Bronchial epithelial cell (primary cell): ENCODE measurements around the gene PPP2R5C. TPM values are rescaled to one million over a fixed set of nuclear protein-coding genes. Genes with fewer than 3 reads are reported as not detected.

Experiments
- DNase-seq: peaks from one replicate; pipeline ENCODE4 v3.0.0-alpha.2; 2010; ENCODE audit warnings: low read depth
- FAIRE-seq: peaks from 2 replicates; lab custom pipeline; 2011; peaks lifted over from hg19 to GRCh38; lab: Jason Lieb, UNC
- H3K27me3 ChIP-seq: 2 replicates; pipeline ENCODE4 v1.5.1; 2011; ENCODE audit warnings: low read length; ENCODE audit not compliant: control insufficient read depth, insufficient read depth
- H3K36me3 ChIP-seq: 2 replicates; pipeline ENCODE4 v1.5.1; 2011; ENCODE audit warnings: low read length; ENCODE audit not compliant: control insufficient read depth, insufficient read depth
- H3K4me3 ChIP-seq: 2 replicates; pipeline ENCODE4 v1.5.1; 2011; ENCODE audit warnings: mild to moderate bottlenecking, low read depth, low read length, control low read depth
- CTCF ChIP-seq: IDR thresholded peaks from 2 replicates; pipeline ENCODE4 v1.5.1; 2011; ENCODE audit warnings: mild to moderate bottlenecking, moderate library complexity, low read length, control low read depth, inconsistent platforms; ENCODE audit not compliant: insufficient read depth, severe bottlenecking
- total RNA-seq: library from RNA; depleted of rRNA; stranded (reverse); fragments of >200 nt; gene quantifications from 2 replicates; pipeline ENCODE4 v1.2.1, GENCODE V29; 2014

Gene PPP2R5C
- total RNA-seq, 1 donor from 2014 or later = 71.3 TPM

DNA sequence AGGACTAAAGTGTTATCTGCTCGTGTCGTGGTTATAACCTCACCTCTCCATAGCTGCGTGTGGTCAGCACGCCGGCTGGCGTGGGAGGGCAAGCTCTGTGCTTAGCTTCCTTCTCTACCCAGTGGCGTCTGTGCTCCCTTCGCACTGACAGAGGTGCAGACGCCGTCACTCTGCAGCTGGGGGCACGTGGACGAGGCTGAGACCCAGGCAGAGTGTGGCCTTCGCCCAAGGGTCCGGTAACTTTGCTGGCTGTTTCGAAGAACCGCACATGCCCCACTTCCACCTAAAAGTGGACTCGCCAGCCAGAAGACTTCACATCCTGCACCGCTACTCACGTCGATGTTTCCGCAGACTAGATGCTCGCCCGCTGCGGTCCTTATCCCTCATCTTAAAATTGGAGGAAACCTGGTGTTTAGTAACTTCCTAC is 166.9 kb downstream of the PPP2R5C start:
- no peak for FAIRE-seq
- H3K36me3 ChIP-seq = peaks cover 5% of the 10 kb centered on the region
- no peaks in the 10 kb centered on the region for H3K27me3 ChIP-seq
- no peak for TF ChIP-seq CTCF
- H3K4me3 ChIP-seq = no peak overlapping the region
- no peak for DNase-seq

DNA sequence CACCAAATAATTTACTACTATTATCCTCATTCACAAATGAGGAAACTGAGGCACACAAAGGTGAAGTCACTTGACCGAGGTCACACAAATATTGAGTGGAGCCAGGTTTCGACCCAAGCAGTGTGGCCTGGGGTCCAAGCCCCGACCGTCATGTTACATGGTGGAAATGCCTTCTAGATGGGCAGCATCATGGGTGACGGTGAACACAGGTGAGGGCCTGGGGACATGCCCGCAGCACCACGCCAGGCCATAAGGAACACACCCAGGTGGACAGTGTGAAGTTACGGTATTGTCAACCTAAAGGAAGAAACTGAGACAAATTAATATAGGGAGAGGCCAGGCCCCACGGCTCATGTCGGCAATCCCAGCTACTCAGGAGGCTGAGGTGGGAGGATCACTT is 167.6 kb downstream of the PPP2R5C start:
- Histone ChIP-seq H3K36me3 (peaks cover 5% of the 10 kb centered on the region), H3K4me3 (no peak overlapping the region), H3K27me3 (peaks cover 2% of the 10 kb centered on the region)
- no peak for DNase-seq
- TF ChIP-seq CTCF = no peak
- FAIRE-seq = no peak

GRCh38 chr14:101929946-101930345 is 168.4 kb downstream of the PPP2R5C start:
- Histone ChIP-seq H3K36me3 (peaks cover 5% of the 10 kb centered on the region), H3K4me3 (no peak overlapping the region), H3K27me3 (peaks cover 2% of the 10 kb centered on the region)
- TF ChIP-seq CTCF = no peak
- no peak for DNase-seq
- FAIRE-seq = peak; percentile 23

GRCh38 chr14:101932673-101933072 is 171.2 kb downstream of the PPP2R5C start:
- Histone ChIP-seq H3K4me3 (no peak overlapping the region), H3K36me3 (peaks cover 3% of the 10 kb centered on the region), H3K27me3 (peaks cover 2% of the 10 kb centered on the region)
- DNase-seq (no peak), FAIRE-seq (no peak)
- TF ChIP-seq CTCF = no peak

DNA sequence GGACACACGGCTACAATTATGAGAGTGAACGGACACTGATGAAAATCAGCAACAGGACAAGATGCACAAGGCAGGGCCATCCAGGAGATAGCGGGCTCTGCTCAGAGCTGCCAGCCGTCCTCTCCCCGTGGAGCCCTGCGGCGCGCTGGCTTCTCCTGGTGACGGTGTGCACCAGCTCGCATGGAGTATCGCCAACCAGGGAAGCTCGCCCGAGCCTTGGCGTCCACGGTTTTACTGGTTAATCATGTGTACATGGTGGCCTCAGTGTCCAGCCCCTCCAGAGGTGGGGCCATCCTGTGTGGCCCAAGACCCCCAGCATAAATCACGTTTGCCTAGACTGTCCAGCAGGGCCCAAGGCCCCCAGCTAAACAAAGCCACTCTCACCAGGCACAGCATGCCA is 171.7 kb downstream of the PPP2R5C start:
- no peak for TF ChIP-seq CTCF
- DNase-seq (no peak), FAIRE-seq (no peak)
- no peak overlapping the region for H3K4me3 ChIP-seq
- peaks cover 2% of the 10 kb centered on the region for H3K27me3 ChIP-seq
- H3K36me3 ChIP-seq = peaks cover 3% of the 10 kb centered on the region

GRCh38 chr14:101934601-101935150 is 173.2 kb downstream of the PPP2R5C start:
- Histone ChIP-seq H3K4me3 (no peak overlapping the region), H3K27me3 (peaks cover 2% of the 10 kb centered on the region), H3K36me3 (no peaks in the 10 kb centered on the region)
- no peak for TF ChIP-seq CTCF
- DNase-seq (no peak), FAIRE-seq (no peak)
